ENCODE data around the gene SCTR.

Gene SCTR

GRCh38 chr2:119431155-119431975 lies 92.9 kb downstream of the SCTR start, which contains the start of gene TMEM37:
Gene TMEM37, plus strand, starts transcription at chr2:119431854. Its CDS starts 50 bp downstream, at chr2:119431904.
- no peak for DNase-seq (ENCODE audit: low read depth in 2 of 3, low spot score in 1 of 3)

DNA sequence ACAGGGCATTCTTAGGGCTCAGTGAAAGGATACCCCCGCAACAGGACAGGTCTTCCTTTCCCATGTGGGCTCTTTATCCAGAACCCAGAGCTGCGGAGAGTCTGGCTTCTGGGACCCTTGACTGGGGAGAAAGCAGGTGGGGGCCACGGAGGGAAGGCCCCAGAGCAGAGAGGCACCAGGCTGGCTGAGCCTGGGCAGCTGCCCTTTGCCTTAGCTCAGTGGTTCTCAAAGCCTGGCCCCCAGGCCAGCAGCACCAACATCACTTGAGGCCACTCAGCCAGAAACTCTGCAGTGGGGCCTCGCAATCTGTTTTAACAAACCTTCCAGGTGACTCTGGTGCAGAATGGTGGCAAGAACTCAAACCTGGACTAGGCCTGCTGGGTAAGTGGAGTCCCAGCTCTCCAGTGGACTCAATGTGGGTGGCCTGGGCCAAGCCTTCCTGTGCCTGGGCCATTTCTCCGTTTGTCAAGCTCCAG lies 94.2 kb downstream of the SCTR start:
- DNase-seq (ENCODE audit: low read depth in 2 of 3, low spot score in 1 of 3): no peak

GRCh38 chr2:119429225-119429981 lies 94.9 kb downstream of the SCTR start:
- DNase-seq (ENCODE audit: low read depth in 2 of 3, low spot score in 1 of 3): no peak

GRCh38 chr2:119428488-119429224 lies 95.6 kb downstream of the SCTR start:
- no peak for DNase-seq (ENCODE audit: low read depth in 2 of 3, low spot score in 1 of 3)

DNA sequence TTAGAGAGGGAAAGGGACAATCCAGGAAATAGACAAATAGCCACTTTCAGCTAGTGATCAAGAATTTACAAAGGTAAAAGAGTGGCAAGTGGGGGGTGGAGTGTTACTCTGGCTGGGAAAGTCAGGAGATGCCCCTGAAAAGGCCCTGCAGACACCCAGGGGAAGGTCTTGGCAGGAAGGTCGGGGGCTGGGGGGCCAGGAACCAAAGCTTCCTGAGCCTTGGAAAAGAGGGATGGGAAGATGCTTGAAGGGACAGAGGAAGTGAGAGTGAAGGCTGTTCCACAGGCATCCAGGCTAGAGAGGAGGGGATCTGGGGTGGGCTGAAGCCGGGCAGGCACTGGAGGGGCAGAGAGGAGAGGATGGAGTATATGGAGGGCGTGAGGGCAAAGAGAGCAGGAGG lies 96.5 kb downstream of the SCTR start:
- no peak for DNase-seq (ENCODE audit: low read depth in 2 of 3, low spot score in 1 of 3)

DNA sequence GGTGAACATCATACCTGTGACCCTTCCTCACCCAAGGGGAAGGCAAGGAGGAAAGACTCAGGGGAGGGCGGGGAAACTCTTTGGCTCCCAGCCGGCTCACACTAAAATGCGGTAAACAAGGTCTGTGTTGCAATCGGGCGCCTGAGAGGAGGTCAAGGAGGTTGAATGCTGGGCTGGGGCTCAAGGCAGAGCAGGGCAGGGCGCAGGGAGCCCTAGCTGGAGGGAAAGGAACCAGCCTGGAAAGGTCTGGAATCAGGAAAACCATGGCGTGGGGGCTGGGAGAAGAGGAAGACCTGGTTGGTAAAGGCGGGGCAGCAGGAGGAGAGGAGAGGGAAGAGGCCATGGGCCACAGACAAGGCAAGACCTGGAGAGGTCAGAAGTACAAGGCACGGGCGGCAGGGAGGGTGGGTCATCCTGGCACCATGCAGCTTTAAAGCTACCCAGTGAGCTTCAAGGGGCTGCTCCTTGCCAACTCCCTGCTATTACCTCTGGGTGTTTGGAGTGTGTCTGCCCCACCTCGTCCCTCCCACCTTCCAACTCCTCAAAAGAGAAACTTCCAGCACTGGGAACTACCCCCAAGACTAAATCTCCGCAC lies 97.4 kb downstream of the SCTR start:
- no peak for DNase-seq (ENCODE audit: low read depth in 2 of 3, low spot score in 1 of 3)

- DNase-seq (ENCODE audit: low read depth in 2 of 3, low spot score in 1 of 3): no peak
Measured at GRCh38 chr2:119426396-119426675, 97.9 kb downstream of the SCTR start.

GRCh38 chr2:119425620-119426395 lies 98.5 kb downstream of the SCTR start:
- DNase-seq (ENCODE audit: low read depth in 2 of 3, low spot score in 1 of 3): no peak

- DNase-seq (ENCODE audit: low read depth in 2 of 3, low spot score in 1 of 3): no peak
Measured at GRCh38 chr2:119425119-119425405, 99.2 kb downstream of the SCTR start.

- no peak for DNase-seq (ENCODE audit: low read depth in 2 of 3, low spot score in 1 of 3)
Measured at GRCh38 chr2:119424284-119425118, 99.8 kb downstream of the SCTR start.

DNA sequence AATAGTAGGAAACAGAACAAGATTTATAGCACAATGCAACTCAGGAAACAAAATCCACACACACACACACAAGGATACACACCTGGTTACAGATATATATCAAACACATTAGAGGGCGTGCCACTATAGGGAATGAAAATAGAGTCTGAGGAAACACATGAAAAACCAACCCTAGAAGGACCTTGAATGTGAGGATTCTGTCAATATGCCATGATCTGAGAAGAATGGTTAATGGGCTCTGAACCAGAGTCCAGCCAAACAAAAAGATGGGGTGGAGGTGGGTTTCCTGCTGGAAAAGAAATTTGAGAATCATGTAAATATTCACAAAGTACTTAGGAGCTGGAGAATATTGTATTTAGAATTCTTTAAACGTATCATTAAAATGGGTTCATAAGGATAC lies 100.5 kb downstream of the SCTR start:
- no peak for DNase-seq (ENCODE audit: low read depth in 2 of 3, low spot score in 1 of 3)

GRCh38 chr2:119423108-119423444 lies 101.2 kb downstream of the SCTR start:
- no peak for DNase-seq (ENCODE audit: low read depth in 2 of 3, low spot score in 1 of 3)

GRCh38 chr2:119422360-119423107 lies 101.7 kb downstream of the SCTR start:
- no peak for DNase-seq (ENCODE audit: low read depth in 2 of 3, low spot score in 1 of 3)

- no peak for DNase-seq (ENCODE audit: low read depth in 2 of 3, low spot score in 1 of 3)
Measured at GRCh38 chr2:119421741-119422140, 102.5 kb downstream of the SCTR start.

DNA sequence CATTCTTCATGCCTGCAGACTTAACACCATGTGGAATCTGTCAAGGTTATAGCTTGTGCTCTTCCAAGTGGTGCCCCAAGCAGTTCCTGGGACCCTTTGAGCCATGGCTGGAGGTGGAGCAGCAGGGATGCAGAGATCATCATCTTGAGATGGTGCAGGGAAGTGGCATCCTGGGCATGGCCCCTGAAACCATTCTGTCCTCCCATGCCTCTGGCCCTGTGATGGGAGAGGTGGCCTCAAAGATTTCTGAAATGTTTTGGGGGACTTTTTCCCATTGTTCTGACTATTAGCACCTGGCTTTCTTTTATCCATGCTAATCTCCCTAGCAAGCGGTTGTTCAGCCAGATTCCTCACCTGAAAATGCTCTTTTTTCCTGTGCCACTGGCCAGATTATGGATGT lies 103.0 kb downstream of the SCTR start:
- DNase-seq (ENCODE audit: low read depth in 2 of 3, low spot score in 1 of 3): no peak

DNA sequence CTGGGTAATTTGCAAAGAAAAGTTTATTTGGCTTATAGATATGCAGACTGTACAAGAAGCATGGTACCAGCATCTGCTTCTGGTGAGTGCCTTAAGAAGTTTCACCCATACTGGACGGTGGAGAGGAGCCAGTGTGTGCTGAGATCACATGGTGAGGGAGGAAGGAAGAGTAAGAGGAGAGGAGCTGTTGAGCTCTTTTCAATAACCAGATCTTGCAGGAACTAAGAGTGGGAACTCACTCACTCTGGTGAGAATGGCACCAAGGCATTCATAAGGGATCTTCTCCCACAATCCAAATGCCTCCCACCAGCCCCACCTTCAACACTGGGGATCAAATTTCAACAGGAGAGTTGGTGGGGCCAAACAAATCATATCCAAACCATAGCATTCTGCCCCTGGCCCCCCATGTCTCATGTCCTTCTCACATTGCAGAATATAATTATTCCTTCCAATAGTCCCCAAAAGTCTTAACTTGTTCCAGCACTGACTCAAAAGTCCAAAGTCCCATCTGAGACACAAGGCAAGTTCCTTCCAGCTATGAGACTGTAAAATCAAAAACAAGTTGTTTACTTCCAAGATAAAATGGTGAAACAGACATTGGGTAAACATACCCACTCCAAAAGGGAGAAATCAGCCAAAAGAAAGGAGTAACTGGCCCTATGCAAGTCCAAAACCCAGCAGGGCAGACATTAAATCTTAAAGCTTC lies 104.3 kb downstream of the SCTR start:
- no peak for DNase-seq (ENCODE audit: low read depth in 2 of 3, low spot score in 1 of 3)

GRCh38 chr2:119419065-119419464 lies 105.2 kb downstream of the SCTR start:
- no peak for DNase-seq (ENCODE audit: low read depth in 2 of 3, low spot score in 1 of 3)

GRCh38 chr2:119417908-119418307 lies 106.4 kb downstream of the SCTR start:
- DNase-seq (ENCODE audit: low read depth in 2 of 3, low spot score in 1 of 3): no peak

Data from stimulated activated CD4-positive, alpha-beta T cell treated with anti-CD3 and anti-CD28 coated beads, Interleukin-12 subunit alpha, Interleukin-12 subunit beta, amount 100 ng/mL, for 48 hours (primary cell).